ENCODE data around the gene TP53.

DNA sequence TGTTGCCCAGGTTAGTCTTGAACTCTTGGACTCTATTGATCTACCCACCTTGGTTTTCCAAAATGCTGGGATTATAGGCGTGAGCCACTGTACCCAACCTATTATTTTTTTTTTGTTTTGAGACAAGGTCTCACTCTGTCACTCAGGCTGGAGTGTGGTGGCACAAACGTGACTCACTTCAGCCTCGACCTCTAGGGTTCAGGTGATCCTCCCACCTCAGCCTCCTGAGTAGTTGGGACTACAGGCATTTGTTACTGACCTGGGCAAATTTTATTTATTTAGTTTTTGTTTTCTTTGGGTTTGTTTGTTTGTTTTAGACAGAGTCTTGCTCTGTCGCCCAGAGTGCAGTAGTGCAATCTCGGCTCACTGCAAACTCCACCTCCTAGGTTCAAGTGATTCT is 63.6 kb downstream of the TP53 start:
- TF ChIP-seq CTCF (IDR thresholded peaks at IDR 0.05; ENCODE audit: low read depth, low read length, poor library complexity, severe bottlenecking) (no peak), EZH2phosphoT487 (IDR thresholded peaks at IDR 0.05; ENCODE audit: borderline replicate concordance, low read length) (no peak)
